CD4-positive, alpha-beta T cell treated with Interleukin-1 beta for 1 hour (primary cell): ENCODE measurements around the gene FBXL13.
A peak's percentile ranks its signal among the peaks of the same experiment; 100 is the strongest.
"Not testable (repeated sequence)": the region's sequence is repeated elsewhere in the genome, so short reads cannot be mapped to it uniquely, and the experiment has no call there.

ENCODE experiments used
- DNase-seq, 2 donors: peaks; one replicate each; pipeline ENCODE4 v3.0.0-alpha.2; 2020 to 2022

FBXL13 gene

DNA sequence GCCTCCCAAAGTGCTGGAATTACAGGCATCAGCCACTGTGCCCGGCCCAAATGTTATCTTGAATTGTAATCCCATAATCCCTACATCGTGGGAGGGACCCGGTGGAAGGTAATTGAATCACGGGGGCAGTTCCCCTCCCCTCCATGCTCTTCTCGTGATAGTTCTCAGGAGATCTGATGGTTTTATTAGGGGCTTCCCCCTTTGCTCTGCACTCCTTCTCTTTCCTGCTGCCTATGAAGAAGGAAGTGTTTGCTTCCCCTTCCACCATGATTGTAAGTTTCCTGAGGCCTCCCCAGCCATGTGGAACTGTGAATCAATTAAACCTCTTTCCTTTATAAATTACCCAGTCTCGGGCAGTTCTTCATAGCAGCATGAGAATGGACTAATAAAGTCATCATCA lies 3.6 kb upstream of the FBXL13 start:
- DNase-seq: not testable (repeated sequence)

DNA sequence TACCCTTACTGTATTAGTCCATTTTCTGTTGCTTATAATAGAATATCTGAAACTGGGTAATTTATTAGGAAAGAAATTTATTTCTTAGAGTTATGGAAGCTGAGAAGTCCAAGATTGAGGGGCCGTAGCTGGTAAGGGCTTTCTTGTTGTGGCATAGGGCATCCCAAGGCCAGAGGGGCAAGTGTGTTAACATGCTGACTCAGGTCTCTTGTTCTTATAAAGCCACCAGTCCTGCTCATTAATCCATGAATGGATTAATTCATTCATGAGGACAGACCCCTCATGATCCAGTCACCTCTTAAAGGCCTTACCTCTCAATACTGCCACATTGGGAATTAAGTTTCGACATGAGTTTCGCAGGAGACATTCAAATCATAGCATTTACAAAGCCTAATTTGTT lies 2.7 kb upstream of the FBXL13 start:
- no peak for DNase-seq

DNA sequence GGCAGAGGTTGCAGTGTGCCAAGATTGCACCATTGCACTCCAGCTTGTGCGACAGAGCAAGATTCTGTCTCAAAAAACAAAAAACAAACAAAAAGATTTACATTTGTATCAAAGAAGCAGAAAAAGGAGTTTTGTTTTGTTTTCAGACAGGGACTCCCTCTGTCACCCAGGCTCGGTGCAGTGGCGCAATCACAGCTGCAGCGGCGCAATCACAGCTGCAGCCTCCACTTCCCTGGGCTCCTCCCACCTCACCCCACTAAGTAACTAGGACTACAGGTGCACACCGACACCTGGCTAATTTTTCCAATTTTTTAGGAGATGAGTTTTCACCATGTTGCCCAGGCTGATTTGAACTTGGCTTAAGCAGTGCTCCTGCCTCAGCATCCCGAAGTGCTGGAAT lies 2.2 kb upstream of the FBXL13 start:
- DNase-seq: peak in 1 of 2 donors; percentile 5

DNA sequence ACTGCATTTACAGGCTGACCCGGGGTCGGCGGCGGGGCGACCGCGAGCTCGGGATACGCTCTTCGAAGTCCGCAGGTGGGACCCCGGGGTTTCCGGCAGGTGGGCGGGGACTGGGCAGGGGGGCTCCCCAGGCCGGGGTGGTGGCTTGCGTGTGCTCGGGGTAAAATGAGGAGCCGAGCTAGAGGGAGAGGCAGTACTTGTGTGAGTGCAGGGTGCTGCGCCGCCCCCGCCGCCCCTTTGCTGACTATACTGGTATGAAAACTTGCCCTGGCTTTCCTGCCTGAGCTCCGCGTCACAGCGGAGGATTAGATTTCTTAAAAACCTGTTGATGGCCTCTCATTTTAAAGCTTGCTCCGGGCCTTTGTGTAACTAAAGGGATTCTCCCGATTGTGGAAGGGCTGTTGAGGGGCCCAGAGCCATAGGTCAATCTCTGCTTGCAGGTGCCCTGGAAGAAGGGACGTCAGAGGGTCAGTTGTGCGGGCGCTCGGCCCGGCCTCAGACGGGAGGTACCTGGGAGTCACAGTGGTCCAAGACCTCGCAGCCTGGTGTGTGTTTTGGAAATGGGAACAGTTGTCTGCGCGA lies 832 bp upstream of the FBXL13 start:
- DNase-seq: peak; percentile 66 to 68

DNA sequence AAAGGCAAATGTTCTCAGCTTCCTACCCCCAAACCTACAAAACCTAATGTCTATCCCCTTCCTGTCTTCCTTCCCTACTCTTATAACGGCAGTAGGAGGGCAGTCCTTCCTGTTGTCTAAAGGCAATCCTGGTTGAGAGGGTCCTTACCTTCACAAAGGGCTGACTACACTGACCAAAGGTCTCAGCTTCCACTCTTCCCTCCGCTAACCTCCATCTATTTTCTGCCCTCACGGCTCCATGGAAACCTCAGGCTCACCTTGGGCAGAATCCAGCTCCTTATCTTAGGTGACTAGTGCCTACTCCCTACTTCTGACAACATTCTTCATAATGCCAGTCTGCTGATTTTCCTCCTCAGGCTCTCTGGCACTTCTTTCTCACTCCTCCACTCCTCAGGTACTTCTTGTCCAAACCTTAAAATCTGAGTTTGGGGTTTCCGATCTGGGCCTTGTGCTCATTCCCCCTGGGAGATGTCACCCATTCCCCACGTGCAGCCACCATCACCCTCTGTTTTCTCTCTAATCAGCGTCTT lies 542 bp downstream of the FBXL13 start:
- DNase-seq: no peak

DNA sequence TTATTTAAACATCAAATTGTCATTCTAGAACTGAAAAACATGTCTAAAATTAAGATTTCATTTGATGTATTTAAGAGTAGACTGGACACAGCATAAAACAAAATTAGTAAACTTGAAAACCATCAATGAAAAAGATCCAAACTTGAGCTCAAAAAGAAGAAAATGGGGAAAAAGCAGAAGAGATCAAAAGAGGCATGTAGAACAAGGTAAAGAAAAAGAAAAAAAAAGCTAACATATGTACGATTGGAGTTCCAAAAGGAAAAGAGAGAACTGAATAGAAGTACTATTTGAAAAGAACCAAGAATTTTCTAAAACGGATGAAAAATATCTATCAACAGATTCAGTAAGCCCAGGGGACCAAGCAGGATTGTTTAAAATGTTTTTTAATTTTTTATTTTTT lies 3.6 kb downstream of the FBXL13 start:
- no peak for DNase-seq

DNA sequence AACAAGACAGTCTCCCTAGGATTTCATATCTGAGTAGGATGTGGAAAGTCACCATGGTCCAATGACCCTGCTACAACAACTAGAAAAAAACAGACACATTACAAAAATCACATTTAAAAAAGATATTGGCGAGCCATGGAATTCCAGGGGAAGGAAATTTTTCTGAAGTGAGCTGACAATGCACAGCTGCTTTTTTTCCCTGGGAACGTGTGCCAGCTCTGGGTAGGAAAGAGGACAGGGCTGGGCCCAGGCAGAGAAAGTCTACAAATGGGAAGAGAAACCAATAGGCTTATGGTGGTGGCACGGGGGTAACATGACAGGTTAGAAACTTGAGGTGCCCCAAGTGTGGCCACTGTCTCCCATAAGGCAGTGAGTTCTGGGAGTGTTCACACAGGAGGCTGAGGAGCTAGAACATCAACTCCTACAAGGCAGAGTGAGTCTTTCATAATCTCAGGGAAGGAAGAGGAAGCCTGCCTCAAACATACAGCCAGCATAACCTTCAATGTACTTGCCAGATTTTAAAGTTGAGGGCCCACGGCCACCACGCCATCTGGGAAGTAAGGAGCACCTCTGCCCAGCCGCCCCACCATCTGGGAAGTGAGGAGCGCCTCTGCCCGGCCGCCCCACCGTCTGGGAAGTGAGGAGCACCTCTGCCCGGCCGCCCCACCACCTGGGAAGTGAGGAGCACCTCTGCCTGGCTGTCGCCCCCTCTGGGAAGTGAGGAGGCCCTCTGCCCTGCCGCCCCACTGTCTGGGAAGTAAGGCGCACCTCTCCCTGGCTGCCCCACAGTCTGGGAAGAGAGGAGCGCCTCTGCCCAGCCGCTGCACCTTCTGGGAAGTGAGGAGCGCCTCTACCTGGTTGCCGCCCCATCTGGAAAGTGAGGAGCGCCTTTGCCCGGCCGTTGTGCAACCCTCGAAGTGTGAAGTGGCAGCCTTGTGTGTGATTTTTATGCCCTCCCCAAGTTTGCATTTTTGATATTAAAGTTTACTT lies 5.9 kb downstream of the FBXL13 start:
- no peak for DNase-seq

DNA sequence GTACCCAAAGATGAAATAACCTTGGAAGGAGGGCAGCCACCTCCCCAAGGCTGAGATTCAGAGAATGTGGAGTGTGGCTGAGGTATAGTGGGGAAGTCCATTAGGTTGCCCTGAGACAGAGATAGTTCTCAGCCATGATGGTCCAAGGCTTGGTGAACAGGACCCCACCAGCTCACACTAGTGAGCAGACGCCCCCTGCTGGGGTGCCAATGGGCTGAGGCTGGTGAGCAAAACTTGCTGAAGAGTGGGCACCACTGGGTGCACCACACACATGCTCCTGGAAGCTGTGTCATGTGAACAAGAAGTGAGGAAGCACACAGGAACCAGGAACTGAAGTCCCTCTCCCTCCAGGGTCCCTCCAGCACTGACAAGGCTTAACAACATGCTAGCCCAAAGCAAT lies 8.9 kb downstream of the FBXL13 start:
- DNase-seq: peak; percentile 8 to 28

DNA sequence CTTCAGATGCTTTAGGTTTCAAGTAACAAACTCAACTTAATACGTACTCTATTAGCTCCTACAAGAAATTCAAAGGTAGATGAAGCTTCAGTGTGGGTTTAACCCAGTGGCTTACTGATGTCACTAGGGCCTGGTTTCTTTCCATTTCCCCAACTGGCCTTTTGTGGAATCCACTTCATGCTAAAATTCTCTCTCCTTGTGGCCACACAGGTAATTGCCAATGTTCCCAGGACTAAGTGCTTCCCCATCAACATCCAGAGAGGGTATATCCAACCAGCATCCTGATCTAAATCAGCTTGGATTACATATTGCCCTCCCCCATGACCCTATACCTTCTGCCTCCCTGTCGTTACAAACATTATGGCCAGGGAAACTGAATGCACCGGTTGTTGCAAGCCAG lies 10.7 kb downstream of the FBXL13 start:
- no peak for DNase-seq

DNA sequence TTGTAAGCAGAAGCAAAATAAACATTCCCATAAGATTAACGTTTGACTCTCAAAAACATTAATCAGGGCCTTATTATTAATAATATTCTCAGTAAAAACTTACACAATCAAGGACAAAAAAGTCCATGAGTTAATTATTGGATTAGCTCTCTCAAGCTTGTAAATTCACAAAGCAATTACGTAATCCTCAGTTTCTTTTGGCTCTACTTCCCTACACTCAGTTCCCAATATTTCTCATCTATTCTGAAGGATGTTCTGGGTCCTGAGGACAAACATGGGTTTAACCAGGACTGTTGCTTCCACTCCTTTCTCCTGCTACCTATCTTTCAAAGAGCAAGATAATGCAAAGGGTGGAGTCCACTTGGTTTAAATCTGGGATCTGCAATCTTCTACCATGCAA lies 15.1 kb downstream of the FBXL13 start:
- DNase-seq: no peak

DNA sequence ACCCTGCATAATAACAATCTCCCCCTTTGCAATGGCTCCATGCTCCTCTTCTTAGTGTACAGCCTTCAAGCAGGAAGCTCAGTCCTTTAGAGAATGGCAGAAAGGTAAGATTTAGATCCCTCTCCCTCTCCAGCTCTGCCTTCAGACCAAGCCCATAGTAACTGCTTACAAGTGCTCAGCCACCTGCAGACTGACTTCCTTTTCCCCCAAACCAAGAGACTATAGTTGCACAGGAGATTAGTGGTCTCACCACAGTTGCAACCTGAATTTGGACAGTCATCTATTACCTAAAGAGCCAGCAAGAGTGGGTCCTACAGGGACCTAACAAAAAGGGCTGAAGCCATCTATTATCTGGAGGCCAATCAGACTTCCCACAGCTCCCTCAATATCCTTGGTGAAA lies 16.5 kb downstream of the FBXL13 start:
- DNase-seq: no peak

DNA sequence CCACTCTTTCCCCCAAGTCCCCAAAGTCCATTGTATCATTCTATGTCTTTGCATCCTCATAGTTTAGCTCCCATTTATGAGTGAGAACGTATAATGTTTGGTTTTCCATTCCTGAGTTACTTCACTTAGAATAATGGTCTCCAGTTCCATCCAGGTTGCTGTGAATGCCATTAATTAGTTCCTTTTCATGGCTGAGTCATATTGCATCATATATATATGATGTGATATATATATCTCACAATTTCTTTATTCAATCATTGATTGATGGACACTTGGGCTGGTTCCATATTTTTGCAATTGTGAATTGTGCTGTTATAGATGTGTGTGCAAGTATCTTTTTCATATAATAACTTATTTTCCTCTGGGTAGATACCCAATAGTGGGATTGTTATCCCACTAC lies 18.6 kb downstream of the FBXL13 start:
- not testable (repeated sequence) for DNase-seq

DNA sequence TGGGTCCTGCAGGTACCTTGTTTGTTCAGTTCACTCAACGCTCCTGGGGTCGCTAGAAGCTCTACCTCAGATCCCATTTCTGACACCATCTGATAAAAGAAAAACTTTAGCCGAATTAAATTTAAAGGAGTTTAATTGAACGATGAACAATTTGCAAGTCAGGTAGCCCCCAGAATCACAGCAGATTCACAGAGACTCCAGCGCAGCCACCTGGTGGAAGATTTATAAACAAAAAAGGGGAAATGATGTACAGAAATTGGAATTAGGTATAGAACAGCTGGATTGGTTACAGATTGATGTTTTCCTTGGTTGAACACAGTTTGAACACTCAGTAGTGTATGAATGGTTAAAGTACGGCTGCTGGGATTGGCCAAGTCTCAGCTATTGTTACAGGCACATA lies 23.1 kb downstream of the FBXL13 start:
- DNase-seq: no peak

DNA sequence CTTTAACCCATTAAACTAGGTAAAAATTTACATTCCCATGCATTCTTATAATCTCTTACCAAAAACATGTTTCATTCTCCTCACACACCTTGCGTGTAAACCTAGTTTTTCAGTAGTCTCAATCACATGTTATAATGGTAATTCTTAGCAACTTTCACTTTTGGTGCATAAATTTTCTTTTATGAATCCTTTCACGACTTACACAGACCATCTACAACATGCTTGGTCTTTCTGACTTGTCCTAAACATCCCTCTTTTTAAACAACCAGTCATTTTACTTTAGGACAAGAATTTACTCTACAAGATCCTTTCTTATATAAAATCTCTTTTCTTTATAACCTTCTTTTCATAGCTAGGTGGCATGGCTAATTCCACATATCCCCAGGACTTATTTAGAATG lies 25.8 kb downstream of the FBXL13 start:
- no peak for DNase-seq

DNA sequence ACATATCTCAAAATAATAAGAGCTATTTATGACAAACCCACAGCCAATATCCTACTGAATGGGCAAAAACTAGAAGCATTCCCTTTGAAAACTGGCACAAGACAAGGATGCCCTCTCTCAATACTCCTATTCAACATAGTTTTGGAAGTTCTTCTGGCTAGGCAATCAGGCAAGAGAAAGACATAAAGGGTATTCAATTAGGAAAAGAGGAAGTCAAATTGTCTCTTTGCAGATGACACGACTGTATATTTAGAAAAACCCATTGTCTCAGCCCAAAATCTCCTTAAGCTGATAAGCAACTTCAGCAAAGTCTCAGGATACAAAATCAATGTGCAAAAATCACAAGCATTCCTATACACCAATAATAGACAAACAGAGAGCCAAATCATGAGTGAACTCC lies 32.8 kb downstream of the FBXL13 start:
- not testable (repeated sequence) for DNase-seq

DNA sequence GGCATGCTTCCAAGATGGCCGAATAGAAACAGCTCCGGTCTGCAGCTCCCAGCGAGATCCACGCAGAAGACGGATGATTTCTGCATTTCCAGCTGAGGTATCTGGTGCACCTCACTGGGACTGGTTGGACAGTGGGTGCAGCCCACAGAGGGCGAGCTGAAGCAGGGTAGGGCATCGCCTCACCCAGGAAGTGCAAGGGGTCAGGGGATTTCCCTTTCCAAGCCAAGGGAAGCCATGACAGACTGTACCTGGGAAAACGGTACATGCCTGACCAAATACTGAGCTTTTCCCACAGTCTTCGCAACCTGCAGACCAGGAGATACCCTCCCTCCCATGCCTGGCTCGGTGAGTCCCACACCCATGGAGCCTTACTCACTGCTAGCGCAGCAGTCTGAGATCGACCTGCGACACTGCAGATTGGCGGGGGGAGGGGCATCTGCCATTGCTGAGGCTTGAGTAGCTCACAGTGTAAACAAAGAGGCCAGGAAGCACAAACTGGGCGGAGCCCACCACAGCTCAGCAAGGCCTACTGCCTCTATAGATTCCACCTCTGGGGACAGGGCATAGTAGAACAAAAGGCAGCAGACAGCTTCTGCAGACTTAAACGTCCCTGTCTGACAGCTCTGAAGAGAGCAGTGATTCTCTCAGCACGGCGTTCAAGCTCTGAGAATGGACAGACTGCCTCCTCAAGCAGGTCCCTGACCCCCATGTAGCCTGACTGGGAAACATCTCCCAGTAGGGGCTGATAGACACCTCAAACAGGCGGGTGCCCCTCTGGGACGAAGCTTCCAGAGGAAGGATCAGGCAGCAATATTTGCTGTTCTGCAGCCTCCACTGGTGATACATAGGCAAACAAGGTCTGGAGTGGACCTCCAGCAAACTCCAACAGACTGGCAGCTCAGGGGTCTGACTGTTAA lies 36.5 kb downstream of the FBXL13 start:
- not testable (repeated sequence) for DNase-seq

DNA sequence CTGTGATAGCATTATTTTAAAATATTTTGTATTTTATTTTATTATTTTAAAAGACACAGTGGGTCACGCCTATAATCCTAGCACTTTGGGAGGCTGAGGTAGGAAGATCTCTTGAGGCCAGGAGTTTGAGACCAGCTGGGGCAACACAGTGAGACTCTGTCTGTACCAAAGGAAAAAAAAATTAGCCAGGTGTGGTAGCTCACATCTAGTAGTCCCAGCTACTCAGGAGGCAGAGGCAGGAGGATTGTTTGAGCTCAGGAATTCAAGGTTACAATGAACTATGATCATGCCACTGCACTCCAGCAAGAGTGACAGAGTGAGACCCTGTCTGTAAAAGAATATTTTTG lies 37.1 kb downstream of the FBXL13 start:
- DNase-seq: no peak

DNA sequence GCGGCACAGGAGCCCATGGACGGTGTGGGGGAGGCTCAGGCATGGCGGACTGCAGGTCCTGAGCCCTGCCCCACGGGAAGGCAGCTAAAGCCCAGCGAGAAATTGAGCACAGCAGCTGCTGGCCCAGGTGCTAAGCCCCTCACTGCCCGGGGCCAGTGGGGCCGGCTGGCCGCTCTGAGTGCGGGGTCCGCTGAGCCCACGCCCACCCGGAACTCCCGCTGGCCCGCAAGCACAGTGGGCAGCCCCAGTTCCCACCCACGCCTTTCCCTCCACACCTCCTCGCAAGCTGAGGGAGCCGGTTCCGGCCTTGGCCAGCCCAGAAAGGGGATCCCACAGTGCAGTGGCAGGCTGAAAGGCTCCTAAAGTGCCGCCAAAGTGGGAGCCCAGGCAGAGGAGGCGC lies 40.3 kb downstream of the FBXL13 start:
- not testable (repeated sequence) for DNase-seq

DNA sequence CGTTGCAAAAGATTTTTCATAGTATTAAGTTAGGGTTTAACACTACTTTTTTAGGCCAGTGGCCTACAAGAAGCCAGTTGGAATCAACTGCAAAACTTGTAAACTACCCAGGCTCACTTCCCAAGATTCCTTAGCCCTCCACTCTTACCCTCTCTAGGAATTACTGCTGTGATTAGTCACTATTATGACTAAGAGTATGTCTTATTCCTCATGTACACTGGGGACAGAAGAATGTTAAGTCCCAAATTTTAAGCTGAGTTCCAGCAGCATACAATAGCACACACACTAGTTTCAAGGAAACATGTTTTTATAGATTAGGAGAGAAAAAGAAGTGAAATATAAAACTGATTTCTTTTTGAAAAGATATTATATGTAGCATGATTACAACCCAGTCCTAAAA lies 42.8 kb downstream of the FBXL13 start:
- DNase-seq: no peak

DNA sequence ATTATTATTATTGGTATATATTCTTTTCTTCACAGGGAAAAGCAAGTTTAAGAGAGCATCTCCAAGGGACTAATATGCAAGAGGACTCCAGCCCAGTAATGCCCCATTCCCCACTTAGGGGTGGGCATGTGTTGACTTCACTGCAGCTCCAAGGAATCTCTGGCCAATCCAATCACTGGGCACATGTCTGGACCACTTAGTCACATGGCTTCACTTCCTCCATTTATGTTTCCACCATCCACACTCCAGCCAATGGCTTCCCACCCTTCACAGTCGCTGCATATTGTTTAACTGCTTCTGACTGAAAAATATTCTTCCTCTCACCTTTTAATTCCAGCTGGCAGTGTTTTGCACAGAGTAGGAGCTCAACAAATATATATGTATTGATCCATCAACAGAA lies 43.6 kb downstream of the FBXL13 start:
- DNase-seq: no peak

DNA sequence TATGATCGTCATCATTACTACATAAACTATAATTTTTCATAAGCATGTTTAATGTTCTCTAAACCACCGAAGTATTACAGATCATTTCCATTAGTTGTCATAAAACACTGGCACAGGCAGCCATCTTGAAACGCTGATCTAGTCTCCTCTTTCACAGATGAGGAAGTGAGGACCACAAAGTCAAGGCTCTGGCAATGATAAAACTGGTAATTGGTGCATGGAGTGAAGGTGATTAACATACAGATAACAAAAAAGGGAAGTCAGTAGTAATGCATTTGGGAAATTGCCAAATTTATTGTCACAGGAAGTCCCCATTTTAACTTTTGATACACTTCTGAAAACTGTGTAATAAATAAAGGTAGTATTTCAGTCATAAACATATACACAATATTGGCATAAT lies 49.3 kb downstream of the FBXL13 start:
- DNase-seq: no peak

DNA sequence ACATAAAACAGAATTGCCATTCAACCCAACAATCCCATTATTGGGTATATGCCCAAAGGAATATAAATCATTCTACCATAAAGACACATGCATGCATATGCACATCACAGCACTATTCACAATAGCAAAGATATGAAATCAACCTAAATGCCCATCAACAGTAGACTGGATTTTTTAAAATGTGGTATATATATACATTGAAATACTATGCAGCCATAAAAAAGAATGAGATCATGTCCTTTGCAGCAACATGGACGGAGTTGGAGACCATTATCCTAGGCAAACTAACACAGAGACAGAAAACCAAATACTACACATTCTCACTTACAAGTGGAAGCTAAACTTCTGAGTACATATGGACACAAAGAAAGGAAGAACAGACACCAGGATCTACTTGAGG lies 51.0 kb downstream of the FBXL13 start:
- not testable (repeated sequence) for DNase-seq

DNA sequence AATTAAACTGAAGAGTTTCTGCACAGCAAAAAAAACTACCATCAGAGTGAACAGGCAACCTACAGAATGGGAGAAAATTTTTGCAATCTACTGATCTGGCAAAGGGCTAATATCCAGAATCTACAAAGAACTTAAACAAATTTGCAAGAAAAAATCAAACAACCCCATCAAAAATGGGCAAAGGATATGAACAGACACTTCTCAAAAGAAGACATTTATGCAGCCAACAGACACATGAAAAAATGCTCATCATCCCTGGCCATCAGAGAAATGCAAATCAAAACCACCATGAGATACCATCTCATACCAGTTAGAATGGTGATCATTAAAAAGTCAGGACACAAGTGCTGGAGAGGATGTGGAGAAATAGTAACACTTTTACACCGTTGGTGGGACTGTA lies 53.1 kb downstream of the FBXL13 start:
- DNase-seq: not testable (repeated sequence)
